SK-N-SH treated with all-trans-retinoic acid at 6 μM for 48 hours (cell line): ENCODE measurements around the gene COMT.

Source experiments
- ATAC-seq: fragments of 200-7000 bp; cut with Tn5 transposase; 3 replicates; pipeline ENCODE4 v1.9.1; 2020; ENCODE audit warnings: mild to moderate bottlenecking, moderate library complexity
- ARNTL ChIP-seq: fragments of 450-650 bp; formaldehyde crosslinking; IDR thresholded peaks from 2 replicates; pipeline ENCODE4 v1.5.0; 2020; ENCODE audit warnings: low read depth, mild to moderate bottlenecking, moderate library complexity, borderline replicate concordance
- BACH2 ChIP-seq: fragments of 250-450 bp; sonication (Bioruptor Pico); IDR thresholded peaks from 2 replicates; pipeline ENCODE4 v1.9.0; 2021; ENCODE audit warnings: mild to moderate bottlenecking, borderline replicate concordance
- CREB5 ChIP-seq: fragments of 250-450 bp; sonication (Bioruptor Pico); IDR thresholded peaks from 2 replicates; pipeline ENCODE4 v1.5.1; 2020; ENCODE audit warnings: low read depth, mild to moderate bottlenecking, moderate library complexity
- CSDC2 ChIP-seq: fragments of 250-450 bp; sonication (Bioruptor Pico); IDR thresholded peaks from 2 replicates; pipeline ENCODE4 v1.5.0; 2020; ENCODE audit warnings: mild to moderate bottlenecking, moderate library complexity
- ESRRG ChIP-seq: fragments of 250-450 bp; sonication (Bioruptor Pico); IDR thresholded peaks from 2 replicates; pipeline ENCODE4 v1.6.1; 2021; ENCODE audit warnings: mild to moderate bottlenecking
- GLIS3 ChIP-seq: fragments of 250-450 bp; sonication (Bioruptor Pico); IDR thresholded peaks from 2 replicates; pipeline ENCODE4 v1.5.0; 2020; ENCODE audit warnings: mild to moderate bottlenecking, moderate library complexity
- ISL1 ChIP-seq: fragments of 250-450 bp; sonication (Bioruptor Pico); IDR thresholded peaks from 2 replicates; pipeline ENCODE4 v2.1.2; 2022; ENCODE audit warnings: mild to moderate bottlenecking, moderate library complexity
- OSR1 ChIP-seq: fragments of 250-450 bp; sonication (Bioruptor Pico); IDR thresholded peaks from 2 replicates; pipeline ENCODE4 v1.8.0; 2022; ENCODE audit warnings: moderate library complexity, mild to moderate bottlenecking, inconsistent platforms
- PATZ1 ChIP-seq: fragments of 250-450 bp; sonication (Bioruptor Pico); IDR thresholded peaks from 2 replicates; pipeline ENCODE4 v1.8.0; 2020; ENCODE audit warnings: mild to moderate bottlenecking, moderate library complexity, borderline replicate concordance
- POU6F1 ChIP-seq: fragments of 250-450 bp; sonication (Bioruptor Pico); IDR thresholded peaks from 2 replicates; pipeline ENCODE4 v1.8.0; 2021; ENCODE audit warnings: low read depth, mild to moderate bottlenecking, moderate library complexity, borderline replicate concordance
- PPARA ChIP-seq: fragments of 250-450 bp; sonication (Bioruptor Pico); IDR thresholded peaks from 2 replicates; pipeline ENCODE4 v1.5.0; 2020; ENCODE audit warnings: mild to moderate bottlenecking, borderline replicate concordance
- RARB ChIP-seq: fragments of 250-450 bp; sonication (Bioruptor Pico); IDR thresholded peaks from 2 replicates; pipeline ENCODE4 v1.8.0; 2021; ENCODE audit warnings: mild to moderate bottlenecking, moderate library complexity
- SNAI2 ChIP-seq: fragments of 250-450 bp; sonication (Bioruptor Pico); IDR thresholded peaks from 2 replicates; pipeline ENCODE4 v1.5.0; 2020; ENCODE audit warnings: mild to moderate bottlenecking, moderate library complexity
- TCF4 ChIP-seq: fragments of 250-450 bp; sonication (Bioruptor Pico); IDR thresholded peaks from 2 replicates; pipeline ENCODE4 v1.8.0; 2021; ENCODE audit warnings: mild to moderate bottlenecking, moderate library complexity, borderline replicate concordance
- TOX ChIP-seq: fragments of 250-450 bp; sonication (Bioruptor Pico); IDR thresholded peaks from 2 replicates; pipeline ENCODE4 v1.8.0; 2021; ENCODE audit warnings: mild to moderate bottlenecking, moderate library complexity, borderline replicate concordance
- TSHZ2 ChIP-seq: fragments of 250-450 bp; sonication (Bioruptor Pico); IDR thresholded peaks from 2 replicates; pipeline ENCODE4 v1.5.0; 2020; ENCODE audit warnings: mild to moderate bottlenecking, moderate library complexity
- ZC3H10 ChIP-seq: fragments of 250-450 bp; sonication (Bioruptor Pico); IDR thresholded peaks from 2 replicates; pipeline ENCODE4 v1.5.1; 2021; ENCODE audit warnings: mild to moderate bottlenecking, moderate library complexity
- ZFP3 ChIP-seq: fragments of 250-450 bp; sonication (Bioruptor Pico); IDR thresholded peaks from 2 replicates; pipeline ENCODE4 v1.5.0; 2020; ENCODE audit warnings: mild to moderate bottlenecking, moderate library complexity
- ZFP30 ChIP-seq: fragments of 450-650 bp; formaldehyde crosslinking; IDR thresholded peaks from 2 replicates; pipeline ENCODE4 v1.5.0; 2022; ENCODE audit warnings: mild to moderate bottlenecking, moderate library complexity
- ZNF565 ChIP-seq: fragments of 450-650 bp; formaldehyde crosslinking; conservative IDR thresholded peaks from 2 replicates; pipeline ENCODE4 v1.5.0; 2020; ENCODE audit warnings: low read depth, mild to moderate bottlenecking, moderate library complexity
- ZNF8 ChIP-seq: fragments of 450-650 bp; formaldehyde crosslinking; IDR thresholded peaks from 2 replicates; pipeline ENCODE4 v1.5.0; 2020; ENCODE audit warnings: mild to moderate bottlenecking, moderate library complexity

Gene COMT

GRCh38 chr22:19955241-19956128, 13.9 kb downstream of the COMT start:
- ATAC-seq, result no peak
- no peak for TF ChIP-seq POU6F1 (CRISPR knock-in tag)
- TF ChIP-seq SNAI2 (CRISPR knock-in tag), result no peak
- TF ChIP-seq TCF4, result no peak
- no peak for TF ChIP-seq CSDC2 (CRISPR knock-in tag)
- TF ChIP-seq ZC3H10 (CRISPR knock-in tag), result no peak
- TF ChIP-seq TSHZ2 (CRISPR knock-in tag), result no peak
- no peak for TF ChIP-seq PATZ1 (CRISPR knock-in tag)
- TF ChIP-seq ZFP30 (CRISPR knock-in tag), result no peak
- no peak for TF ChIP-seq ESRRG
- no peak for TF ChIP-seq CREB5
- no peak for TF ChIP-seq OSR1 (CRISPR knock-in tag)
- TF ChIP-seq ZNF565 (CRISPR knock-in tag), result no peak
- no peak for TF ChIP-seq ZFP3 (CRISPR knock-in tag)
- TF ChIP-seq ISL1 (CRISPR knock-in tag), result no peak
- no peak for TF ChIP-seq ARNTL (CRISPR knock-in tag)
- no peak for TF ChIP-seq PPARA (CRISPR knock-in tag)
- TF ChIP-seq ZNF8 (CRISPR knock-in tag), result no peak
- TF ChIP-seq BACH2 (CRISPR knock-in tag), result no peak
- TF ChIP-seq GLIS3 (CRISPR knock-in tag), result no peak

- no peak for TF ChIP-seq ISL1 (CRISPR knock-in tag)
- TF ChIP-seq TOX (CRISPR knock-in tag), result no peak
- no peak for TF ChIP-seq POU6F1 (CRISPR knock-in tag)
- no peak for TF ChIP-seq ZFP30 (CRISPR knock-in tag)
- TF ChIP-seq CREB5, result no peak
- TF ChIP-seq TSHZ2 (CRISPR knock-in tag), result no peak
- TF ChIP-seq RARB (CRISPR knock-in tag), result no peak
- no peak for TF ChIP-seq PATZ1 (CRISPR knock-in tag)
- TF ChIP-seq ZNF565 (CRISPR knock-in tag), result no peak
- no peak for TF ChIP-seq SNAI2 (CRISPR knock-in tag)
- no peak for TF ChIP-seq TCF4
- TF ChIP-seq ESRRG, result no peak
- TF ChIP-seq CSDC2 (CRISPR knock-in tag), result no peak
- no peak for TF ChIP-seq GLIS3 (CRISPR knock-in tag)
- TF ChIP-seq ZC3H10 (CRISPR knock-in tag), result no peak
- ATAC-seq, result no peak
Observed at GRCh38 chr22:19957445-19957844, 15.9 kb downstream of the COMT start.
